CD14-positive monocyte (primary cell): Measurements from ENCODE around the gene BSDC1. TPM values are rescaled to one million over a fixed set of nuclear protein-coding genes. Genes with fewer than 3 reads are reported as not detected.

ENCODE experiments used
- DNase-seq, 3 donors: peaks; one replicate each; pipeline ENCODE4 v3.0.0-alpha.2; 2011 to 2022
- H2AFZ ChIP-seq: 2 replicates; pipeline ENCODE4 v1.6.0; 2012; ENCODE audit warnings: mild to moderate bottlenecking, low read depth, low read length, inconsistent platforms; ENCODE audit not compliant: insufficient read depth, poor library complexity, severe bottlenecking
- H3K27ac ChIP-seq, 2 donors: 1 replicate in 1 of 2; 2 replicates in 1 of 2; pipeline ENCODE4 v1.5.1; 2012 to 2013; ENCODE audit warnings: low read length in 2 of 2, control low read depth in 1 of 2, inconsistent platforms in 1 of 2, low read depth in 1 of 2, mild to moderate bottlenecking in 1 of 2
- H3K27me3 ChIP-seq, 2 donors: one replicate each; pipeline versions ENCODE4 v1.6.0 to v1.6.1; 2011 to 2013; ENCODE audit warnings: low read length in 2 of 2; ENCODE audit not compliant: control insufficient read depth in 2 of 2, insufficient read depth in 2 of 2
- H3K36me3 ChIP-seq, 2 donors: replicated peaks in 1 of 2; 1 replicate in 1 of 2; 2 replicates in 1 of 2; pipeline versions ENCODE4 v1.5.1 to v1.6.1; 2012 to 2013; ENCODE audit warnings: low read length in 2 of 2, control low read depth in 1 of 2, inconsistent platforms in 1 of 2, mild to moderate bottlenecking in 1 of 2; ENCODE audit not compliant: insufficient read depth in 2 of 2, control insufficient read depth in 1 of 2
- H3K4me1 ChIP-seq, 2 donors: 1 replicate in 1 of 2; 2 replicates in 1 of 2; pipeline versions ENCODE4 v1.5.1 to v1.6.1; 2012 to 2013; ENCODE audit warnings: low read length in 2 of 2, control low read depth in 1 of 2, inconsistent platforms in 1 of 2, mild to moderate bottlenecking in 1 of 2, moderate library complexity in 1 of 2; ENCODE audit not compliant: insufficient read depth in 2 of 2, control insufficient read depth in 1 of 2
- H3K4me2 ChIP-seq: replicated peaks from 2 replicates; pipeline ENCODE3; 2012; ENCODE audit warnings: low read length, moderate library complexity, mild to moderate bottlenecking; ENCODE audit not compliant: poor library complexity, severe bottlenecking; ENCODE audit errors: extremely low read depth
- H3K4me3 ChIP-seq, 3 experiments: fragments of 200-600 bp in 1 of 3; sonication (generic) in 1 of 3; replicated peaks in 1 of 3; 1 replicate in 2 of 3; 2 replicates in 1 of 3; pipeline ENCODE4 v1.5.1; 2011 to 2013; ENCODE audit warnings: low read length in 3 of 3, mild to moderate bottlenecking in 3 of 3, control low read depth in 2 of 3, low read depth in 2 of 3, inconsistent platforms in 1 of 3, moderate library complexity in 1 of 3
- H3K79me2 ChIP-seq: 2 replicates; pipeline ENCODE4 v1.6.0; 2012; ENCODE audit warnings: mild to moderate bottlenecking, control low read depth, inconsistent platforms, low read length, moderate library complexity; ENCODE audit not compliant: insufficient read depth
- H3K9ac ChIP-seq: 2 replicates; pipeline ENCODE4 v1.6.0; 2017; ENCODE audit warnings: low read length, mild to moderate bottlenecking; ENCODE audit not compliant: insufficient read depth, poor library complexity, severe bottlenecking
- H3K9me3 ChIP-seq, 2 donors: replicated peaks in 1 of 2; 1 replicate in 1 of 2; 2 replicates in 1 of 2; pipeline versions ENCODE4 v1.5.1 to v1.6.1; 2012 to 2013; ENCODE audit warnings: low read length in 2 of 2, control low read depth in 1 of 2; ENCODE audit not compliant: control insufficient read depth in 1 of 2, insufficient read depth in 1 of 2
- H4K20me1 ChIP-seq: 2 replicates; pipeline ENCODE4 v1.6.0; 2012; ENCODE audit warnings: mild to moderate bottlenecking, low read length, control low read depth, moderate library complexity; ENCODE audit not compliant: insufficient read depth
- H3K27ac Mint-ChIP-seq, 7 donors: one replicate each; pipeline ENCODE4 v1.8.0; 2020; ENCODE audit warnings: mild to moderate bottlenecking in 7 of 7, mixed read lengths in 7 of 7, moderate library complexity in 6 of 7, inconsistent platforms in 2 of 7
- H3K27me3 Mint-ChIP-seq, 3 donors: one replicate each; pipeline ENCODE4 v1.8.0; 2021 to 2022; ENCODE audit warnings: low read depth in 3 of 3, mild to moderate bottlenecking in 3 of 3, mixed read lengths in 3 of 3, moderate library complexity in 3 of 3, inconsistent platforms in 1 of 3
- H3K36me3 Mint-ChIP-seq, 2 donors: one replicate each; pipeline ENCODE4 v1.8.0; 2020; ENCODE audit warnings: mixed read lengths in 2 of 2, inconsistent platforms in 1 of 2, mild to moderate bottlenecking in 1 of 2
- H3K4me1 Mint-ChIP-seq: one replicate; pipeline ENCODE4 v1.8.0; 2020; ENCODE audit warnings: mild to moderate bottlenecking, mixed read lengths
- H3K4me3 Mint-ChIP-seq, 2 donors: one replicate each; pipeline ENCODE4 v1.8.0; 2020; ENCODE audit warnings: mild to moderate bottlenecking in 2 of 2, mixed read lengths in 2 of 2, moderate library complexity in 1 of 2
- H3K9me3 Mint-ChIP-seq, 7 donors: one replicate each; pipeline ENCODE4 v1.8.0; 2020 to 2022; ENCODE audit warnings: mixed read lengths in 7 of 7, mild to moderate bottlenecking in 6 of 7, moderate library complexity in 6 of 7, inconsistent platforms in 2 of 7
- CTCF ChIP-seq: fragments of 200-600 bp; IDR thresholded peaks from one replicate; pipeline ENCODE4 v1.8.0; 2022; ENCODE audit warnings: antibody characterized with exemption, mild to moderate bottlenecking
- WGBS: methylation state at CpG from one replicate; pipeline ENCODE4 v1.1.5; 2013; ENCODE audit warnings: missing lambda C conversion rate; ENCODE audit not compliant: insufficient coverage; 5-methylcytosine and 5-hydroxymethylcytosine counted together
- intact Hi-C, 2 donors: fragments of 100-400 bp; cut with micrococcal nuclease; formaldehyde crosslinking; loops; one replicate each; pipeline versions ENCODE4 v1.15.0 to v1.15.1; 2023
- polyA plus RNA-seq, 3 donors: library from polyadenylated mRNA; depleted of rRNA in 1 of 3; unstranded in 2 of 3; stranded (reverse) in 1 of 3; fragments of 300-500 nt in 2 of 3; fragments of >200 nt in 1 of 3; fragmentation: Illumina TruSeq in 2 of 3; gene quantifications; 1 replicate in 2 of 3; 2 replicates in 1 of 3; pipeline ENCODE4 v1.2.3, GENCODE V29; 2012 to 2021

Gene BSDC1
- polyA plus RNA-seq, 3 donors, result 19.0 to 42.4 (median 23.7) TPM

- intact Hi-C loops, result no loop called here
- peaks cover 74 to 77% of the 10 kb centered on the region in 2 donors for H3K36me3 Mint-ChIP-seq
- peaks cover 49 to 67% of the 10 kb centered on the region in 2 donors for H3K36me3 ChIP-seq
These were observed 29.4 kb downstream of the BSDC1 start for GRCh38 chr1:32364836-32365235.

GRCh38 chr1:32363713-32364112, 30.5 kb downstream of the BSDC1 start:
- no peak overlapping the region for H3K4me3 ChIP-seq
- Mint-ChIP-seq H3K4me3 (no peak overlapping the region), H3K9me3 (peaks cover 0 to 10% (median 3%) of the 10 kb centered on the region in 7 donors), H3K4me1 (peaks cover 16% of the 10 kb centered on the region), H3K27me3 (peaks cover 20 to 39% (median 29%) of the 10 kb centered on the region in 3 donors), H3K27ac (no peak overlapping the region), H3K36me3 (peaks cover 63 to 67% of the 10 kb centered on the region in 2 donors)
- intact Hi-C loops, result no loop called here
- DNase-seq, result no peak
- H3K9me3 ChIP-seq, result no peaks in the 10 kb centered on the region
- H3K4me2 ChIP-seq, result no peak overlapping the region
- H3K27ac ChIP-seq, result no peak overlapping the region
- H2AFZ ChIP-seq, result no peak overlapping the region
- no peaks in the 10 kb centered on the region for H3K79me2 ChIP-seq
- no peak overlapping the region for H3K9ac ChIP-seq
- H3K36me3 ChIP-seq, result peaks cover 43 to 56% of the 10 kb centered on the region in 2 donors
- whole genome bisulfite sequencing, result 98% methylated on average over 12 of the region's 12 CpGs
- peaks cover 23% of the 10 kb centered on the region for H4K20me1 ChIP-seq
- peaks cover 3 to 17% of the 10 kb centered on the region in 2 donors for H3K27me3 ChIP-seq
- TF ChIP-seq CTCF, result no peak
- peaks cover 6 to 14% of the 10 kb centered on the region in 2 donors for H3K4me1 ChIP-seq

More at GRCh38 chr1:32364836-32365235, 29.4 kb downstream of the BSDC1 start:
- no peak overlapping the region for H3K4me3 Mint-ChIP-seq
- H3K27me3 Mint-ChIP-seq, result peaks cover 20 to 32% (median 22%) of the 10 kb centered on the region in 3 donors
- Histone ChIP-seq H3K27me3 (peaks cover 3 to 17% of the 10 kb centered on the region in 2 donors), H2AFZ (no peak overlapping the region), H3K9ac (no peak overlapping the region), H4K20me1 (peaks cover 23% of the 10 kb centered on the region), H3K27ac (no peak overlapping the region), H3K79me2 (no peaks in the 10 kb centered on the region), H3K4me1 (peaks cover 6 to 14% of the 10 kb centered on the region in 2 donors), H3K4me3 (no peak overlapping the region), H3K9me3 (no peaks in the 10 kb centered on the region), H3K4me2 (no peak overlapping the region)
- no peak overlapping the region for H3K27ac Mint-ChIP-seq
- peaks cover 12% of the 10 kb centered on the region for H3K4me1 Mint-ChIP-seq
- TF ChIP-seq CTCF, result no peak
- no peak for DNase-seq
- WGBS, result 89% methylated on average over 2 of the region's 5 CpGs
- H3K9me3 Mint-ChIP-seq, result peaks cover 0 to 10% (median 3%) of the 10 kb centered on the region in 7 donors
